Type B pancreatic cell (in vitro differentiated cells): ENCODE data around the gene CALCOCO1. TPM values are rescaled to one million over a fixed set of nuclear protein-coding genes. Genes with fewer than 3 reads are reported as not detected.

Experiments used
- DNase-seq: peaks from one replicate; pipeline ENCODE4 v3.0.0; 2021; ENCODE audit warnings: mixed read lengths; ENCODE audit not compliant: unreplicated experiment; ENCODE audit errors: extremely low spot score
- H3K27ac Mint-ChIP-seq: 2 replicates; pipeline ENCODE4 v1.8.0; 2021; ENCODE audit warnings: mild to moderate bottlenecking, mixed read lengths
- H3K27me3 Mint-ChIP-seq: 2 replicates; pipeline ENCODE4 v1.8.0; 2021; ENCODE audit warnings: mixed read lengths
- H3K36me3 Mint-ChIP-seq: 2 replicates; pipeline ENCODE4 v1.8.0; 2021; ENCODE audit warnings: mixed read lengths
- H3K4me1 Mint-ChIP-seq: one replicate; pipeline ENCODE4 v1.8.0; 2021; ENCODE audit warnings: mixed read lengths; ENCODE audit not compliant: unreplicated experiment
- H3K4me3 Mint-ChIP-seq: 2 replicates; pipeline ENCODE4 v1.8.0; 2021; ENCODE audit warnings: mild to moderate bottlenecking, mixed read lengths
- H3K9me3 Mint-ChIP-seq: 2 replicates; pipeline ENCODE4 v1.8.0; 2021; ENCODE audit warnings: mixed read lengths
- CTCF ChIP-seq: fragments of 200-600 bp; sonication (generic); conservative IDR thresholded peaks from 2 replicates; pipeline ENCODE4 v1.5.0; 2021; ENCODE audit warnings: antibody characterized with exemption, mild to moderate bottlenecking
- total RNA-seq: library from RNA; stranded (reverse); gene quantifications from 2 replicates; pipeline ENCODE4 v1.2.1, GENCODE V29; 2021; ENCODE audit warnings: low replicate concordance

CALCOCO1 gene
- total RNA-seq, 1 donor from 2014 or later: 86.7 TPM

GRCh38 chr12:53695152-53696145 is 31.8 kb downstream of the CALCOCO1 start:
- Mint-ChIP-seq H3K4me3 (peak overlapping the region; percentile 85), H3K27ac (peak overlapping the region; percentile 71), H3K9me3 (peaks cover 3% of the 10 kb centered on the region), H3K27me3 (peaks cover 87% of the 10 kb centered on the region), H3K4me1 (peaks cover 15% of the 10 kb centered on the region), H3K36me3 (no peaks in the 10 kb centered on the region)
- DNase-seq: no peak
- peak; percentile 55 for TF ChIP-seq CTCF

- H3K9me3 Mint-ChIP-seq: peaks cover 3% of the 10 kb centered on the region
- H3K27ac Mint-ChIP-seq: peak overlapping the region; percentile 71
- DNase-seq: no peak
- no peak for TF ChIP-seq CTCF
- peaks cover 86% of the 10 kb centered on the region for H3K27me3 Mint-ChIP-seq
- peak overlapping the region; percentile 85 for H3K4me3 Mint-ChIP-seq
- H3K4me1 Mint-ChIP-seq: peaks cover 15% of the 10 kb centered on the region
- no peaks in the 10 kb centered on the region for H3K36me3 Mint-ChIP-seq
Measured at GRCh38 chr12:53694756-53695151, 32.5 kb downstream of the CALCOCO1 start.

- H3K4me1 Mint-ChIP-seq: peaks cover 4% of the 10 kb centered on the region
- peaks cover 3% of the 10 kb centered on the region for H3K9me3 Mint-ChIP-seq
- no peak overlapping the region for H3K27ac Mint-ChIP-seq
- no peak for TF ChIP-seq CTCF
- H3K27me3 Mint-ChIP-seq: peaks cover 49% of the 10 kb centered on the region
- DNase-seq: no peak
- no peaks in the 10 kb centered on the region for H3K36me3 Mint-ChIP-seq
- H3K4me3 Mint-ChIP-seq: no peak overlapping the region
Measured at GRCh38 chr12:53688134-53688533, 39.1 kb downstream of the CALCOCO1 start.

- DNase-seq: no peak
- H3K27me3 Mint-ChIP-seq: peaks cover 38% of the 10 kb centered on the region
- no peak overlapping the region for H3K4me3 Mint-ChIP-seq
- peaks cover 4% of the 10 kb centered on the region for H3K4me1 Mint-ChIP-seq
- TF ChIP-seq CTCF: no peak
- no peaks in the 10 kb centered on the region for H3K36me3 Mint-ChIP-seq
- H3K27ac Mint-ChIP-seq: no peak overlapping the region
- H3K9me3 Mint-ChIP-seq: no peaks in the 10 kb centered on the region
Measured at GRCh38 chr12:53686436-53686835, 40.8 kb downstream of the CALCOCO1 start.

GRCh38 chr12:53684654-53685220 is 42.5 kb downstream of the CALCOCO1 start:
- H3K4me1 Mint-ChIP-seq: peaks cover 4% of the 10 kb centered on the region
- no peaks in the 10 kb centered on the region for H3K9me3 Mint-ChIP-seq
- no peak for TF ChIP-seq CTCF
- H3K36me3 Mint-ChIP-seq: no peaks in the 10 kb centered on the region
- H3K4me3 Mint-ChIP-seq: no peak overlapping the region
- no peak for DNase-seq
- H3K27me3 Mint-ChIP-seq: peaks cover 28% of the 10 kb centered on the region
- H3K27ac Mint-ChIP-seq: no peak overlapping the region
